A673 (cell line): Measurements from ENCODE around the gene ACSL6.

Experiments used
- EZH2 ChIP-seq: fragments of 200-600 bp; sonication (generic); IDR thresholded peaks from 2 replicates; pipeline ENCODE4 v1.6.1; 2017; ENCODE audit warnings: borderline replicate concordance, low read depth, mild to moderate bottlenecking, mixed read lengths, antibody characterized with exemption, low read length; ENCODE audit not compliant: poor library complexity, severe bottlenecking
- TF ChIP-seq, protein P1 (sequence below): fragments of 300-800, 200-600 bp; sonication (generic); conservative IDR thresholded peaks from 2 replicates; pipeline ENCODE4 v1.5.1; 2017; ENCODE audit warnings: low read depth, mild to moderate bottlenecking, antibody characterized with exemption, low read length, moderate library complexity, mixed read lengths

- TF ChIP-seq, protein P1, sequence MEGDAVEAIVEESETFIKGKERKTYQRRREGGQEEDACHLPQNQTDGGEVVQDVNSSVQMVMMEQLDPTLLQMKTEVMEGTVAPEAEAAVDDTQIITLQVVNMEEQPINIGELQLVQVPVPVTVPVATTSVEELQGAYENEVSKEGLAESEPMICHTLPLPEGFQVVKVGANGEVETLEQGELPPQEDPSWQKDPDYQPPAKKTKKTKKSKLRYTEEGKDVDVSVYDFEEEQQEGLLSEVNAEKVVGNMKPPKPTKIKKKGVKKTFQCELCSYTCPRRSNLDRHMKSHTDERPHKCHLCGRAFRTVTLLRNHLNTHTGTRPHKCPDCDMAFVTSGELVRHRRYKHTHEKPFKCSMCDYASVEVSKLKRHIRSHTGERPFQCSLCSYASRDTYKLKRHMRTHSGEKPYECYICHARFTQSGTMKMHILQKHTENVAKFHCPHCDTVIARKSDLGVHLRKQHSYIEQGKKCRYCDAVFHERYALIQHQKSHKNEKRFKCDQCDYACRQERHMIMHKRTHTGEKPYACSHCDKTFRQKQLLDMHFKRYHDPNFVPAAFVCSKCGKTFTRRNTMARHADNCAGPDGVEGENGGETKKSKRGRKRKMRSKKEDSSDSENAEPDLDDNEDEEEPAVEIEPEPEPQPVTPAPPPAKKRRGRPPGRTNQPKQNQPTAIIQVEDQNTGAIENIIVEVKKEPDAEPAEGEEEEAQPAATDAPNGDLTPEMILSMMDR = no peak
- no peak for TF ChIP-seq EZH2
Observed at GRCh38 chr5:131974622-131974955, 36.9 kb downstream of the ACSL6 start.
